ENCODE data around the gene ATP1B2.

Gene ATP1B2

DNA sequence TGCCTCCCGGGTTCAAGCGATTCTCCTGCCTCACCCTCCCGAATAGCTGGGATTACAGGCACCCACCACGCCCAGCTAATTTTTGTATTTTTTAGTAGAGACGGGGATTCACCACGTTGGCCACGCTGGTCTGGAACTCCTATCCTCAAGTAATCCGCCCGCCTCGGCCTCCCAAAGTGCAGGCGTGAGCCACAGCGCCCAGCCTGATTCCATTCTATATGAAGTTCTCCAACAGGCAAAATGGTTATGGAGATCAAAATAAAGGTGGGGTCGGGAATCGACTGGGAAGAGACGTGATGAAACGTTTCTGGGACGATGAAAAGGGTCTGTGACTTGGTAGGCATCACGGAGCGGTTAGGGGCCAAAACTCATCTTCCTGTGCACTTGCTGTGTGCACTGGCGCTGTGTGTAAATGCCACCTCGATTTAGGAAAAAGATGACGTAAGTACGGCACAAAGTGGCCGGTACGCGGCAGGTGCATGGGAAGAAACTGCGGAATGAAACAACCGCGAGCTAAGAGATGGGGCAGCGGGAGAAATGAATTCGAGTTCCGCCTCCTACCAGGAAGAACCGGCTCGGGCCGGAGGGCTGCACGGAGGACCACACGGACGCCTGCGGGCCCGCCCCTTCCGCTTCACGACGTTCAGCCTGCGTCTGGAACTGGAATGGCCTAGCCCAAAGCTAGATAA is 35.0 kb downstream of the ATP1B2 start:
- Mint-ChIP-seq H3K36me3 (peaks cover 2% of the 10 kb centered on the region), H3K27me3 (no peaks in the 10 kb centered on the region), H3K4me3 (peak overlapping the region; percentile 97), H3K4me1 (peaks cover 34% of the 10 kb centered on the region), H3K27ac (peak overlapping the region; percentile 99), H3K9me3 (no peaks in the 10 kb centered on the region)
- DNase-seq (ENCODE audit: low spot score in 2 of 2), result peak; percentile 78 to 89
- ATAC-seq (ENCODE audit: low read depth), result peak; percentile 70

DNA sequence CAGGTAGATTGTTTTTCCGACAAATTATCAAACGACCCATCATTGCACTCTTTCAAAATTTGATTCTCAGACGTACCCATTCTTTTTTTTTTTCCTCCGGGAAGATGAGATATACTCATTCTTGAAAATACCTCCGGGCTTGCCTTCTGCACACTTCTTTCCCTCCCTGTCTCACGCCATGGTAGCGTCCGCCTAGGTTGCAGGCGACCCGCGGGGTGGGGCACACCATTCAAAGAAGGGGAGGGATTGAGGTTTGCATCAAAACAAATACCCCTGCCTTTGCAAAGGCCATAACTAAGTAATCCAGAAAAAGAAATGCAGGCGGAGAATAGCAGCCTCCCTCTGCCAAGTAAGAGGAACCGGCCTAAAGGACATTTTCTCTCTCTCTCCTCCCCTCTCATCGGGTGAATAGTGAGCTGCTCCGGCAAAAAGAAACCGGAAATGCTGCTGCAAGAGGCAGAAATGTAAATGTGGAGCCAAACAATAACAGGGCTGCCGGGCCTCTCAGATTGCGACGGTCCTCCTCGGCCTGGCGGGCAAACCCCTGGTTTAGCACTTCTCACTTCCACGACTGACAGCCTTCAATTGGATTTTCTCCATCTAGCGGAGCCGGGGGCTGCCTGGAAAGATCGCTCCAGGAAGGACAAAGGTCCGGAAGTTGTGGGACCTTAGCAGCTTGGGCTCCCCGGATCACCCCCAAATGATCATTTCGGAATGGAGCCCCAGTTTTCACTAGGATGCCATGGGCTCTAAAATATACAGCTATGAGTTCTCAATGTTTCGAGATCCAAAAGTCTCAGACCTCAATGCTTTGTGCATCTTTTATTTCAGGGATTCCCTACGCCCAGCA is 35.7 kb downstream of the ATP1B2 start:
- Mint-ChIP-seq H3K36me3 (peaks cover 5% of the 10 kb centered on the region), H3K4me1 (peaks cover 34% of the 10 kb centered on the region), H3K27ac (peak overlapping the region; percentile 99), H3K9me3 (no peaks in the 10 kb centered on the region), H3K4me3 (peak overlapping the region; percentile 97), H3K27me3 (no peaks in the 10 kb centered on the region)
- DNase-seq (ENCODE audit: low spot score in 2 of 2) (peak; percentile 81 to 87), ATAC-seq (ENCODE audit: low read depth) (peak; percentile 50)

- Mint-ChIP-seq H3K9me3 (no peaks in the 10 kb centered on the region), H3K4me1 (peaks cover 34% of the 10 kb centered on the region), H3K27me3 (no peaks in the 10 kb centered on the region), H3K36me3 (peaks cover 5% of the 10 kb centered on the region), H3K4me3 (peak within 1 kb of the TSS; percentile 97), H3K27ac (peak within 1 kb of the TSS; percentile 99)
- DNase-seq (ENCODE audit: low spot score in 2 of 2), result peak; percentile 84 to 85
- peak; percentile 51 for ATAC-seq (ENCODE audit: low read depth)
Observed at GRCh38 chr17:7687072-7687907, 36.6 kb downstream of the ATP1B2 start, which contains the start of gene TP53. TSS of gene TP53 (minus strand) at chr17:7687490. CDS start at chr17:7676594, 10,896 bp downstream.

DNA sequence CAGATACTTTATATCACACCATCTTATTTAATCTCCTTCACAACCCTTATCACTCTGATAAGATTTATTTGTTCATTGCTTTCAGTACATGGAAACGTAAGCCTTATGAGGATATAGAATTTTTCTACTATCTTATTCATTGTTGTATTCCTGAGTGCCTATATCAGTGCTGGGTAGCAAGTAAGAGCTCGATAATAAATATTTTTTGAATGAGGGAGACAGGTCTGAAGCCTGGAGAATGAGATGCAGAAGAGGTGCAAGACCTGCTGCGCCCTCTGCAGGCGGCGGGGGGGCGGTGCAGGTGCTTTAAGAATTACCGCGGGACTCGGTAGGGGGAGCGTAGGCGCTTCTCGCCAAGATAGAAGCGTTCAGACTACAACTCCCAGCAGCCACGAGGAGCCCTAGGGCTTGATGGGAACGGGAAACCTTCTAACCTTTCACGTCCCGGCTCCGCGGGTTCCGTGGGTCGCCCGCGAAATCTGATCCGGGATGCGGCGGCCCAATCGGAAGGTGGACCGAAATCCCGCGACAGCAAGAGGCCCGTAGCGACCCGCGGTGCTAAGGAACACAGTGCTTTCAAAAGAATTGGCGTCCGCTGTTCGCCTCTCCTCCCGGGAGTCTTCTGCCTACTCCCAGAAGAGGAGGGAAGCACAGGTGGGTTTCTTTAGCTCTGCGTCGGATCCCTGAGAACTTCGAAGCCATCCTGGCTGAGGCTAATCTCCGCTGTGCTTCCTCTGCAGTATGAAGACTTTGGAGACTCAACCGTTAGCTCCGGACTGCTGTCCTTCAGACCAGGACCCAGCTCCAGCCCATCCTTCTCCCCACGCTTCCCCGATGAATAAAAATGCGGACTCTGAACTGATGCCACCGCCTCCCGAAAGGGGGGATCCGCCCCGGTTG is 37.4 kb downstream of the ATP1B2 start, which contains the start of gene WRAP53:
Gene WRAP53, plus strand, starts transcription at position 570 of the 900 bp plus-strand sequence. Its CDS starts 172 bp downstream, at position 742.
- Mint-ChIP-seq H3K4me3 (peak within 1 kb of the TSS; percentile 97), H3K27me3 (no peaks in the 10 kb centered on the region), H3K27ac (peak within 1 kb of the TSS; percentile 99), H3K36me3 (peaks cover 9% of the 10 kb centered on the region), H3K9me3 (no peaks in the 10 kb centered on the region), H3K4me1 (peaks cover 35% of the 10 kb centered on the region)
- ATAC-seq (ENCODE audit: low read depth), result peak; percentile 67
- DNase-seq (ENCODE audit: low spot score in 2 of 2), result peak; percentile 97

- H3K27me3 Mint-ChIP-seq, result no peaks in the 10 kb centered on the region
- peak overlapping the region; percentile 97 for H3K4me3 Mint-ChIP-seq
- H3K4me1 Mint-ChIP-seq, result peaks cover 31% of the 10 kb centered on the region
- no peak overlapping the region for H3K27ac Mint-ChIP-seq
- DNase-seq (ENCODE audit: low spot score in 2 of 2) (no peak), ATAC-seq (ENCODE audit: low read depth) (no peak)
- peaks cover 12% of the 10 kb centered on the region for H3K36me3 Mint-ChIP-seq
- no peaks in the 10 kb centered on the region for H3K9me3 Mint-ChIP-seq
Observed at GRCh38 chr17:7688808-7689316, 38.1 kb downstream of the ATP1B2 start.

DNA sequence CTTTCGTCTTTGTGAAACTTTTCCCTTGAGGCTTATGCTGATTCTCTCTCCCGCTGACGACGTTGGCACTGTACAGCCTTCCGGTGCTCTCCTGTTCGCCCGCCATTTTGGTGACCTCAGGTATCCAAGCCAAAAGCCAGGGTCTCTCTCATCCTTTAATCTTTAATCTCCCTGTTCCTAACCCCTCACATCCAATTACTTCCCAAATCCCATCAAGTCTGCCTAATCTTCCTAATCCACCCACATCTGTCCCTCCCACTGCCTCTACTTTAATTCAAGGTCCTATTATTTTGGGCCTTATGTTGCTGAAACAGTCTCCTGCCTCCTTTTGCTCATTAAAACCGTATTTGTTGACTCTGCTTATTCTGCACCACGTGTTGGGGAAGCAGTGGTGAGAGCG is 44.9 kb downstream of the ATP1B2 start:
- H3K4me1 Mint-ChIP-seq, result peaks cover 3% of the 10 kb centered on the region
- ATAC-seq (ENCODE audit: low read depth), result no peak
- no peak for DNase-seq (ENCODE audit: low spot score in 2 of 2)
- H3K36me3 Mint-ChIP-seq, result peaks cover 36% of the 10 kb centered on the region
- H3K9me3 Mint-ChIP-seq, result no peaks in the 10 kb centered on the region
- peaks cover 7% of the 10 kb centered on the region for H3K27me3 Mint-ChIP-seq
- H3K4me3 Mint-ChIP-seq, result no peak overlapping the region
- no peak overlapping the region for H3K27ac Mint-ChIP-seq

GRCh38 chr17:7697828-7698588 is 47.3 kb downstream of the ATP1B2 start:
- Mint-ChIP-seq H3K36me3 (peaks cover 48% of the 10 kb centered on the region), H3K27me3 (peaks cover 9% of the 10 kb centered on the region), H3K4me1 (peaks cover 1% of the 10 kb centered on the region), H3K27ac (no peak overlapping the region), H3K9me3 (no peaks in the 10 kb centered on the region), H3K4me3 (no peak overlapping the region)
- ATAC-seq (ENCODE audit: low read depth) (no peak), DNase-seq (ENCODE audit: low spot score in 2 of 2) (no peak)

- no peaks in the 10 kb centered on the region for H3K9me3 Mint-ChIP-seq
- peaks cover 14% of the 10 kb centered on the region for H3K4me1 Mint-ChIP-seq
- H3K36me3 Mint-ChIP-seq, result peaks cover 46% of the 10 kb centered on the region
- no peak overlapping the region for H3K4me3 Mint-ChIP-seq
- H3K27ac Mint-ChIP-seq, result no peak overlapping the region
- DNase-seq (ENCODE audit: low spot score in 2 of 2) (no peak), ATAC-seq (ENCODE audit: low read depth) (no peak)
- peaks cover 25% of the 10 kb centered on the region for H3K27me3 Mint-ChIP-seq
Observed at GRCh38 chr17:7700510-7700909, 49.8 kb downstream of the ATP1B2 start.

GRCh38 chr17:7701681-7702080 is 51.0 kb downstream of the ATP1B2 start:
- ATAC-seq (ENCODE audit: low read depth), result no peak

DNA sequence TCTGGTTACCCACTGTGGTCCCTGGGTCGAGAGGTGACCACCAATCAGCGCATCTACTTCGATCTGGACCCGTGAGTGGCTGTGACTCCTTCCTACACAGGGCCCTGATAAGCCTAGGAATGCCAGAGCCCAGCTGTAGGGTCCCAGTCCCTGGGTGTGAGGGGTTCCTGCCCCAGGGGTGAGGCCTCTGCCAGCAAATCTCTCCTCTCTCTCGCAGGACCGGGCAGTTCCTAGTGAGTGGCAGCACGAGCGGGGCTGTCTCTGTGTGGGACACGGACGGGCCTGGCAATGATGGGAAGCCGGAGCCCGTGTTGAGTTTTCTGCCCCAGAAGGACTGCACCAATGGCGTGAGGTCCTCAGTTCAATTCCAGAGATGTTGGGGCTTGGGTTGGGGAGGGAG is 52.0 kb downstream of the ATP1B2 start:
- Mint-ChIP-seq H3K4me3 (no peak overlapping the region), H3K27me3 (peaks cover 37% of the 10 kb centered on the region), H3K9me3 (no peaks in the 10 kb centered on the region), H3K27ac (no peak overlapping the region), H3K4me1 (peaks cover 17% of the 10 kb centered on the region), H3K36me3 (peaks cover 34% of the 10 kb centered on the region)
- ATAC-seq (ENCODE audit: low read depth) (no peak), DNase-seq (ENCODE audit: low spot score in 2 of 2) (no peak)

More at GRCh38 chr17:7701681-7702080, 51.0 kb downstream of the ATP1B2 start:
- no peak overlapping the region for H3K4me3 Mint-ChIP-seq
- H3K27ac Mint-ChIP-seq, result no peak overlapping the region
- H3K27me3 Mint-ChIP-seq, result peaks cover 32% of the 10 kb centered on the region
- H3K4me1 Mint-ChIP-seq, result peaks cover 17% of the 10 kb centered on the region
- no peaks in the 10 kb centered on the region for H3K9me3 Mint-ChIP-seq
- peaks cover 37% of the 10 kb centered on the region for H3K36me3 Mint-ChIP-seq
- DNase-seq (ENCODE audit: low spot score in 2 of 2), result no peak

DNA sequence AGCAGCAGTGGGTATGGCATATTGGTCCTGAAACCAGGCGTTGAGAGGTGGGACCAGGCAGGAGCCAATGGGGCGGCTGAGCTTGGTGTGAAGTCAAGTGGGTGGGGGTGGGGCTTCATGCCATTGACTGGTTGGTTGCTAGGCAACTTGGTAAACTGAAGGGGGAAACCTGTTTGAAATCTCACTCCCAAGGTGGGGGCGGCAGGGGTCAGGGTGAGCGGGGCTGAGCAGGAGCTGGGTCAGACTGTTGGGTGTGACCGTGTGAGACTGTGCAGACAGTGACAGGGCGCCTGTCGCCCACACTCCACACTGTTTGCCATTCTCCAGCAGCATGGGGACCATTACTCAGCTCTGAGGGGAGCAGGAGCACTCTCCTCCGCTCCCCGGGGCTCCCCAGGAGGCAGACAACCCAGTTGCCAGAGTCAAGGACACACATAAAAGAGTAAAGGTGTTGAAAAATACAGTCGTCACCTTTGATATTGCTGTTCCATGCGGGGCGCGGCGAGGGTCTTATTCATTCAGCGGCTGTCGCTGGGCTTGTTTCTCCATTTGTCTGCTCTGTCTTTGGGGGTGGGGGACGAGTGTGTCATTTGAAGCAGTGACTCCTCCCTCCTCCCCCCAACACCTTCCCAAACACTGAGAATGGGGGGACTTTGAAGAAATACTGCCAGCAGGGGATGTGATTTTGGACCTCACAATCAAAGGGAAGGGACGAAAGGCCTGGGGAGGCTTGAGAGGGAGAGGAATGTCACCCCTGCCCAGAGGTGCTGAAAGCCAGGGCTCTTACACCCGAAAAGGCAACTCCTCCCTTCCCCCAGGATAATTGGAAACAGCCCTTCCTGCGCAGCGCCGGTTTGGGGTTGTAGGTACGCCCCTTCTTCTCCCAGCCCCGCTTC is 53.1 kb downstream of the ATP1B2 start:
- ATAC-seq (ENCODE audit: low read depth), result peak; percentile 61
- peak overlapping the region; percentile 75 for H3K4me3 Mint-ChIP-seq
- peaks cover 33% of the 10 kb centered on the region for H3K27me3 Mint-ChIP-seq
- peak in 1 of 2 donors; percentile 18 for DNase-seq (ENCODE audit: low spot score in 2 of 2)
- H3K27ac Mint-ChIP-seq, result peak overlapping the region; percentile 82
- peaks cover 30% of the 10 kb centered on the region for H3K36me3 Mint-ChIP-seq
- peaks cover 17% of the 10 kb centered on the region for H3K4me1 Mint-ChIP-seq
- no peaks in the 10 kb centered on the region for H3K9me3 Mint-ChIP-seq
